HEK293 (cell line): ENCODE measurements around the gene USP36.

Source experiments
- ATF2 ChIP-seq: fragments of 450-650 bp; formaldehyde crosslinking; IDR thresholded peaks from 2 replicates; pipeline ENCODE4 v1.5.1; 2016; ENCODE audit warnings: missing biosample characterization, missing genetic modification characterization, low read depth
- KLF16 ChIP-seq: fragments of 450-650 bp; formaldehyde crosslinking; IDR thresholded peaks from 2 replicates; pipeline ENCODE4 v1.5.1; 2017; ENCODE audit warnings: missing biosample characterization, missing genetic modification characterization
- MZF1 ChIP-seq: fragments of 450-650 bp; formaldehyde crosslinking; IDR thresholded peaks from 2 replicates; pipeline ENCODE4 v1.5.1; 2017; ENCODE audit warnings: missing biosample characterization, missing genetic modification characterization, borderline replicate concordance
- ZNF10 ChIP-seq: fragments of 450-650 bp; formaldehyde crosslinking; IDR thresholded peaks from 2 replicates; pipeline ENCODE4 v1.5.1; 2017; ENCODE audit warnings: missing biosample characterization, missing genetic modification characterization
- ZNF133 ChIP-seq: fragments of 450-650 bp; formaldehyde crosslinking; IDR thresholded peaks from 2 replicates; pipeline ENCODE4 v1.5.1; 2016; ENCODE audit warnings: missing biosample characterization, missing genetic modification characterization
- ZNF239 ChIP-seq: fragments of 450-650 bp; formaldehyde crosslinking; IDR thresholded peaks from 2 replicates; pipeline ENCODE4 v1.5.1; 2016; ENCODE audit warnings: missing biosample characterization, missing genetic modification characterization
- ZNF350 ChIP-seq: fragments of 450-650 bp; formaldehyde crosslinking; IDR thresholded peaks from 2 replicates; pipeline ENCODE4 v1.5.0; 2017; ENCODE audit warnings: missing biosample characterization, mild to moderate bottlenecking, missing genetic modification characterization
- ZNF501 ChIP-seq: fragments of 450-650 bp; formaldehyde crosslinking; IDR thresholded peaks from 2 replicates; pipeline ENCODE4 v1.5.1; 2016; ENCODE audit warnings: missing biosample characterization, missing genetic modification characterization
- ZNF639 ChIP-seq: fragments of 450-650 bp; formaldehyde crosslinking; IDR thresholded peaks from 2 replicates; pipeline ENCODE4 v1.5.1; 2016; ENCODE audit warnings: missing biosample characterization, missing genetic modification characterization
- ZNF660 ChIP-seq: fragments of 450-650 bp; IDR thresholded peaks from 2 replicates; pipeline ENCODE4 v1.5.1; 2018; ENCODE audit warnings: missing biosample characterization, mild to moderate bottlenecking, missing genetic modification characterization
- ZNF701 ChIP-seq: fragments of 450-650 bp; formaldehyde crosslinking; IDR thresholded peaks from 2 replicates; pipeline ENCODE4 v1.5.1; 2016; ENCODE audit warnings: missing biosample characterization, missing genetic modification characterization
- TF ChIP-seq, protein P1 (sequence below): fragments of 450-650 bp; formaldehyde crosslinking; IDR thresholded peaks from 2 replicates; pipeline ENCODE4 v1.5.1; 2016; ENCODE audit warnings: missing biosample characterization, missing genetic modification characterization

- TF ChIP-seq, protein P1, sequence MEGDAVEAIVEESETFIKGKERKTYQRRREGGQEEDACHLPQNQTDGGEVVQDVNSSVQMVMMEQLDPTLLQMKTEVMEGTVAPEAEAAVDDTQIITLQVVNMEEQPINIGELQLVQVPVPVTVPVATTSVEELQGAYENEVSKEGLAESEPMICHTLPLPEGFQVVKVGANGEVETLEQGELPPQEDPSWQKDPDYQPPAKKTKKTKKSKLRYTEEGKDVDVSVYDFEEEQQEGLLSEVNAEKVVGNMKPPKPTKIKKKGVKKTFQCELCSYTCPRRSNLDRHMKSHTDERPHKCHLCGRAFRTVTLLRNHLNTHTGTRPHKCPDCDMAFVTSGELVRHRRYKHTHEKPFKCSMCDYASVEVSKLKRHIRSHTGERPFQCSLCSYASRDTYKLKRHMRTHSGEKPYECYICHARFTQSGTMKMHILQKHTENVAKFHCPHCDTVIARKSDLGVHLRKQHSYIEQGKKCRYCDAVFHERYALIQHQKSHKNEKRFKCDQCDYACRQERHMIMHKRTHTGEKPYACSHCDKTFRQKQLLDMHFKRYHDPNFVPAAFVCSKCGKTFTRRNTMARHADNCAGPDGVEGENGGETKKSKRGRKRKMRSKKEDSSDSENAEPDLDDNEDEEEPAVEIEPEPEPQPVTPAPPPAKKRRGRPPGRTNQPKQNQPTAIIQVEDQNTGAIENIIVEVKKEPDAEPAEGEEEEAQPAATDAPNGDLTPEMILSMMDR (tag by site-specific recombination): no peak
- TF ChIP-seq ZNF239 (tag by site-specific recombination) (no peak), ZNF501 (no peak), MZF1 (tag by site-specific recombination) (no peak), KLF16 (no peak), ZNF133 (tag by site-specific recombination) (no peak), ATF2 (tag by site-specific recombination) (no peak), ZNF10 (no peak), ZNF639 (tag by site-specific recombination) (no peak), ZNF701 (tag by site-specific recombination) (no peak), ZNF660 (tag by site-specific recombination) (no peak), ZNF350 (tag by site-specific recombination) (no peak)
Observed at GRCh38 chr17:78870621-78871020, 30.0 kb upstream of the USP36 start.
